GM19043 (cell line): Measurements from ENCODE around the gene LSM10.
A peak's percentile ranks its signal among the peaks of the same experiment; 100 is the strongest.

Experiments used
- ATAC-seq: cut with Tn5 transposase; IDR thresholded peaks from one replicate; pipeline ENCODE4 v1.9.1; 2021; ENCODE audit warnings: low read depth; ENCODE audit not compliant: unreplicated experiment

LSM10 gene

GRCh38 chr1:36385410-36386264, 12.1 kb downstream of the LSM10 start, which contains the start of gene STK40:
STK40 (minus strand) TSS chr1:36385924; CDS start chr1:36361332, 24,592 bp downstream.
- peak; percentile 83 for ATAC-seq

GRCh38 chr1:36384542-36385409, 12.9 kb downstream of the LSM10 start:
- ATAC-seq: no peak

- no peak for ATAC-seq
Measured at GRCh38 chr1:36383240-36383639, 14.5 kb downstream of the LSM10 start.

GRCh38 chr1:36382669-36383068, 15.0 kb downstream of the LSM10 start:
- no peak for ATAC-seq

GRCh38 chr1:36382231-36382630, 15.5 kb downstream of the LSM10 start:
- no peak for ATAC-seq

GRCh38 chr1:36381405-36381804, 16.3 kb downstream of the LSM10 start:
- ATAC-seq: no peak

GRCh38 chr1:36380782-36381181, 16.9 kb downstream of the LSM10 start:
- ATAC-seq: no peak

GRCh38 chr1:36380143-36380619, 17.5 kb downstream of the LSM10 start:
- ATAC-seq: no peak

- ATAC-seq: no peak
Measured at GRCh38 chr1:36377791-36378492, 19.8 kb downstream of the LSM10 start.

- ATAC-seq: no peak
Measured at GRCh38 chr1:36372617-36373016, 25.1 kb downstream of the LSM10 start.

- ATAC-seq: no peak
Measured at GRCh38 chr1:36369061-36369861, 28.4 kb downstream of the LSM10 start.

GRCh38 chr1:36367798-36368197, 29.9 kb downstream of the LSM10 start:
- ATAC-seq: no peak

- no peak for ATAC-seq
Measured at GRCh38 chr1:36367066-36367465, 30.6 kb downstream of the LSM10 start.

- no peak for ATAC-seq
Measured at GRCh38 chr1:36366091-36366661, 31.5 kb downstream of the LSM10 start.

- ATAC-seq: no peak
Measured at GRCh38 chr1:36365381-36365780, 32.3 kb downstream of the LSM10 start.

- ATAC-seq: no peak
Measured at GRCh38 chr1:36359911-36360550, 37.7 kb downstream of the LSM10 start.

- no peak for ATAC-seq
Measured at GRCh38 chr1:36359383-36359782, 38.3 kb downstream of the LSM10 start.

GRCh38 chr1:36358514-36359084, 39.1 kb downstream of the LSM10 start:
- ATAC-seq: no peak

GRCh38 chr1:36355811-36356210, 41.9 kb downstream of the LSM10 start:
- ATAC-seq: no peak
